GM12878 (cell line): ENCODE measurements around the gene NR1I2. TPM values are rescaled to one million over a fixed set of nuclear protein-coding genes. Genes with fewer than 3 reads are reported as not detected.

Experiments used
- ATAC-seq: fragments of 200-7000 bp; cut with Tn5 transposase; 3 replicates; pipeline ENCODE4 v1.9.1; 2020; ENCODE audit warnings: mild to moderate bottlenecking, moderate library complexity
- BruUV-seq: library from RNA; stranded (reverse); fragments of 400-500 nt; replicated peaks from 2 replicates; lab custom pipeline; 2021; lab: Mats Ljungman, UMichigan
- CTCF ChIA-PET: fragments of 300-600 bp; sonication (Branson Sonifier 250); formaldehyde crosslinking; extraction: SDS; loops from one replicate; lab custom pipeline; 2021; ENCODE audit warnings: inconsistent platforms; lab: Yijun Ruan, JAX
- POLR2A ChIA-PET: fragments of 350-600 bp; formaldehyde crosslinking; extraction: SDS; loops from one replicate; lab custom pipeline; 2021; ENCODE audit warnings: inconsistent platforms; lab: Charles Lee
- RAD21 ChIA-PET: fragments of 300-600 bp; sonication (Branson Sonifier 250); formaldehyde crosslinking; loops from one replicate; lab custom pipeline; 2023; ENCODE audit warnings: antibody characterized with exemption; ENCODE audit not compliant: unreplicated experiment; lab: Charles Lee
- SMC1A ChIA-PET: fragments of 300-600 bp; sonication (Branson Sonifier 250); formaldehyde crosslinking; loops from one replicate; lab custom pipeline; 2023; ENCODE audit not compliant: unreplicated experiment, uncharacterized antibody; lab: Charles Lee
- DNase-seq: peaks from one replicate; pipeline ENCODE4 v3.0.0-alpha.2; 2011; ENCODE audit warnings: low read depth, low spot score
- FAIRE-seq: peaks from 3 replicates; lab custom pipeline; 2011; peaks lifted over from hg19 to GRCh38; lab: Jason Lieb, UNC
- H2AFZ ChIP-seq: 2 replicates; pipeline ENCODE4 v1.6.0; 2011; ENCODE audit warnings: low read depth, low read length, control low read depth; ENCODE audit not compliant: control insufficient read depth
- H3K27ac ChIP-seq: 2 replicates; pipeline ENCODE4 v1.5.1; 2011; ENCODE audit warnings: control low read depth; ENCODE audit not compliant: control insufficient read depth, insufficient read depth
- H3K27me3 ChIP-seq, 2 experiments: replicated peaks in 1 of 2; 2 replicates each; pipeline versions ENCODE4 v1.6.0 to v1.6.1; 2011; ENCODE audit warnings: low read length in 1 of 2; ENCODE audit not compliant: control insufficient read depth in 2 of 2, insufficient read depth in 2 of 2
- H3K36me3 ChIP-seq, 2 experiments: 2 replicates each; pipeline ENCODE4 v1.5.1; 2011; ENCODE audit warnings: low read length in 1 of 2; ENCODE audit not compliant: control insufficient read depth in 2 of 2, insufficient read depth in 2 of 2
- H3K4me1 ChIP-seq: 2 replicates; pipeline ENCODE4 v1.6.1; 2011; ENCODE audit warnings: mild to moderate bottlenecking, low read length, moderate library complexity, mixed read lengths; ENCODE audit not compliant: control insufficient read depth, insufficient read depth
- H3K4me2 ChIP-seq: 2 replicates; pipeline ENCODE4 v1.6.0; 2011; ENCODE audit warnings: control low read depth; ENCODE audit not compliant: control insufficient read depth, insufficient read depth
- H3K4me3 ChIP-seq: fragments of 200-600 bp; sonication (generic); 2 replicates; pipeline ENCODE4 v1.5.1; 2016
- H3K79me2 ChIP-seq: 2 replicates; pipeline ENCODE4 v1.6.0; 2011; ENCODE audit warnings: low read length; ENCODE audit not compliant: control insufficient read depth, insufficient read depth
- H3K9ac ChIP-seq: 2 replicates; pipeline ENCODE4 v1.8.0; 2011; ENCODE audit warnings: low read length, control low read depth, mixed read lengths; ENCODE audit not compliant: control insufficient read depth, insufficient read depth
- H3K9me3 ChIP-seq: replicated peaks from 3 replicates; pipeline ENCODE4 v1.5.1; 2011; ENCODE audit warnings: mild to moderate bottlenecking, low read length; ENCODE audit not compliant: control insufficient read depth, insufficient read depth
- H4K20me1 ChIP-seq: 2 replicates; pipeline ENCODE4 v1.6.0; 2011; ENCODE audit not compliant: control insufficient read depth, insufficient read depth
- BCLAF1 ChIP-seq: fragments of 450-650 bp; IDR thresholded peaks from 2 replicates; pipeline ENCODE4 v1.6.1; 2017; ENCODE audit warnings: antibody characterized with exemption, mild to moderate bottlenecking, moderate library complexity
- CBX5 ChIP-seq: sonication (generic); IDR thresholded peaks from 2 replicates; pipeline ENCODE4 v1.6.1; 2016; ENCODE audit warnings: low read depth, moderate library complexity, mild to moderate bottlenecking, inconsistent platforms
- CREM ChIP-seq: IDR thresholded peaks from 2 replicates; pipeline ENCODE4 v1.6.1; 2014; ENCODE audit warnings: antibody characterized with exemption, low read depth
- EZH2 ChIP-seq: IDR thresholded peaks from 2 replicates; pipeline ENCODE4 v1.6.1; 2012; ENCODE audit warnings: low read depth, mild to moderate bottlenecking, control low read depth, inconsistent platforms, low read length, borderline replicate concordance; ENCODE audit not compliant: control insufficient read depth
- IRF4 ChIP-seq: IDR thresholded peaks from 2 replicates; pipeline ENCODE4 v1.6.1; 2011; ENCODE audit warnings: low read depth, low read length
- KAT2A ChIP-seq: conservative IDR thresholded peaks from 2 replicates; pipeline ENCODE4 v1.6.1; 2011; ENCODE audit warnings: low read depth, low read length; ENCODE audit not compliant: control insufficient read depth
- SKIL ChIP-seq: fragments of 450-650 bp; IDR thresholded peaks from 2 replicates; pipeline ENCODE4 v1.6.1; 2017; ENCODE audit warnings: mild to moderate bottlenecking, low read depth, inconsistent platforms; ENCODE audit not compliant: poor library complexity, severe bottlenecking
- TCF7 ChIP-seq: IDR thresholded peaks from 2 replicates; pipeline ENCODE4 v1.6.1; 2014; ENCODE audit warnings: antibody characterized with exemption, borderline replicate concordance
- ZBTB11 ChIP-seq: fragments of 450-650 bp; formaldehyde crosslinking; IDR thresholded peaks from 2 replicates; pipeline ENCODE4 v1.5.0; 2022; ENCODE audit warnings: mild to moderate bottlenecking, missing genetic modification characterization
- ZNF592 ChIP-seq: fragments of 450-650 bp; IDR thresholded peaks from 2 replicates; pipeline ENCODE4 v1.6.1; 2017; ENCODE audit warnings: mild to moderate bottlenecking, moderate library complexity
- WGBS: methylation state at CpG from one replicate; pipeline ENCODE4 v1.1.6; 2016; ENCODE audit warnings: low lambda C conversion rate; ENCODE audit not compliant: insufficient replicate concordance, insufficient coverage; ENCODE audit errors: missing lambda C conversion rate; 5-methylcytosine and 5-hydroxymethylcytosine counted together
- in situ Hi-C: fragments of 300-500 bp; cut with MboI; formaldehyde crosslinking; loops from 9 replicates; pipeline ENCODE4 v1.14.3; 2018; ENCODE audit warnings: mixed read lengths
- intact Hi-C: fragments of 100-400 bp; cut with micrococcal nuclease; formaldehyde crosslinking; loops from one replicate; pipeline ENCODE4 v1.14.2; 2022; ENCODE audit not compliant: unreplicated experiment
- polyA plus RNA-seq, 11 experiments: library from polyadenylated mRNA; depleted of rRNA in 4 of 11; unstranded in 6 of 11; stranded (reverse) in 5 of 11; fragments of >200 nt; fragmentation: Nextera tagmentation in 4 of 11; fragmentation: Illumina TruSeq in 1 of 11; extraction: Ambion mirVana in 4 of 11; extraction: Trizol in 1 of 11; gene quantifications; 1 replicate in 1 of 11; 2 replicates in 10 of 11; pipeline versions ENCODE4 v1.2.1 to v1.2.3, GENCODE V29; 2011 to 2016; ENCODE audit warnings: inconsistent platforms in 2 of 11, missing spikeins in 2 of 11, low read depth in 1 of 11
- total RNA-seq, 4 experiments: library from RNA; depleted of rRNA in 3 of 4; stranded (reverse); fragments of >200 nt in 3 of 4; fragmentation: Illumina TruSeq in 1 of 4; extraction: Trizol in 1 of 4; gene quantifications; 2 replicates each; pipeline versions ENCODE4 v1.2.1 to v1.2.3, GENCODE V29; 2013 to 2021

Gene NR1I2
- total and polyA plus RNA-seq, 10 of the 15 experiments (the other 5 are each of a cell fraction or from before 2014, with no cell fraction given) = 0.03 to 1.0 (median 0.39) TPM

GRCh38 chr3:119819806-119820205 lies 37.9 kb downstream of the NR1I2 start:
- no peaks in the 10 kb centered on the region for H3K4me1 ChIP-seq
- ChIA-PET POLR2A (interaction anchor here (0.6 kb wide), 1 partner anchor 157 kb away, joined by 4 read pairs; no protein-coding TSS in a partner anchor), SMC1A (interaction anchor here (0.9 to 1.4 kb wide), 5 partner anchors 13 to 422 kb away, joined by 3 read pairs; no protein-coding TSS in a partner anchor), RAD21 (interaction anchor here (1.0 to 2.4 kb wide), 6 partner anchors 10 to 597 kb away, joined by 3 to 11 read pairs (median 4); no protein-coding TSS in a partner anchor), CTCF (interaction anchor here (0.7 to 3.5 kb wide), 13 partner anchors 9 to 598 kb away, joined by 3 to 15 read pairs (median 5); no protein-coding TSS in a partner anchor)
- H3K9ac ChIP-seq = no peak overlapping the region
- H3K27me3 ChIP-seq = no peaks in the 10 kb centered on the region
- H4K20me1 ChIP-seq = no peaks in the 10 kb centered on the region
- no peak overlapping the region for H2AFZ ChIP-seq
- H3K9me3 ChIP-seq = no peaks in the 10 kb centered on the region
- no peak for FAIRE-seq
- intact Hi-C loops (loop anchor here (2.0 to 10.0 kb wide), 3 partner anchors 327 to 735 kb away; no protein-coding TSS in a partner anchor), in situ Hi-C loops (no loop called here)
- H3K4me2 ChIP-seq = no peak overlapping the region
- H3K27ac ChIP-seq = no peak overlapping the region
- H3K79me2 ChIP-seq = no peaks in the 10 kb centered on the region
- ATAC-seq = no peak
- 85% methylated on average over 2 of the region's 2 CpGs for WGBS
- H3K4me3 ChIP-seq = no peak overlapping the region
- DNase-seq = no peak
- H3K36me3 ChIP-seq = peaks cover 2 to 4% of the 10 kb centered on the region in 2 experiments; a peak in 3 of 4 replicates
- no TSS peak for BruUV-seq
- TF ChIP-seq ZBTB11 (CRISPR knock-in tag) (no peak), KAT2A (no peak), TCF7 (no peak), SKIL (no peak), CREM (no peak), ZNF592 (no peak), BCLAF1 (no peak), CBX5 (no peak), IRF4 (no peak), EZH2 (no peak)
